Mucosa of descending colon (tissue), 3 donors: Measurements from ENCODE around the gene MYCBP2. TPM values are rescaled to one million over a fixed set of nuclear protein-coding genes. Genes with fewer than 3 reads are reported as not detected.

Experiments
- ATAC-seq: fragments of 200-7000 bp; cut with Tn5 transposase; one replicate; pipeline ENCODE4 v1.9.1; 2020; ENCODE audit warnings: mild to moderate bottlenecking, moderate library complexity
- DNase-seq, 3 donors: peaks; one replicate each; pipeline ENCODE4 v3.0.0-alpha.2; 2020
- H3K36me3 ChIP-seq: fragments of 200-600 bp; one replicate; pipeline ENCODE4 v1.8.0; 2021; ENCODE audit warnings: low read depth, mild to moderate bottlenecking
- H3K4me1 ChIP-seq: fragments of 200-600 bp; one replicate; pipeline ENCODE4 v1.8.0; 2021; ENCODE audit warnings: low read depth, mild to moderate bottlenecking
- H3K4me3 ChIP-seq: fragments of 200-600 bp; one replicate; pipeline ENCODE4 v1.8.0; 2021; ENCODE audit warnings: mild to moderate bottlenecking
- H3K9me3 ChIP-seq: fragments of 200-600 bp; one replicate; pipeline ENCODE4 v1.8.0; 2021; ENCODE audit warnings: mild to moderate bottlenecking
- CTCF ChIP-seq: fragments of 200-600 bp; IDR thresholded peaks from one replicate; pipeline ENCODE4 v1.8.0; 2022; ENCODE audit warnings: antibody characterized with exemption, mild to moderate bottlenecking
- intact Hi-C, 2 donors: fragments of 100-400 bp; cut with DNase I in 1 of 2; cut with micrococcal nuclease in 1 of 2; formaldehyde crosslinking; loops; one replicate each; pipeline versions ENCODE4 v1.11.0 to v1.11.1; 2022; cut with DNase I, micrococcal nuclease
- total RNA-seq, 3 donors: library from RNA; stranded (reverse); fragmentation: NEBNext Ultra II Directional in 2 of 3; extraction: Animal tissue kit (Norgen Biotek cat#: 25700) in 2 of 3; gene quantifications; one replicate each; pipeline versions ENCODE4 v1.2.1 to v1.2.4, GENCODE V29; 2021 to 2023
- donor health status: DM: no; HTN: no; CAD: no; lungs with moderate emphysema.
- donor health status: DM: no; HTN: no; CAD: no.
- donor health status: DM: no; HTN: yes; CAD: no.

The MYCBP2 gene
- total RNA-seq, 3 donors from 2014 or later = 27.6 to 81.5 (median 46.1) TPM

GRCh38 chr13:77225946-77226345 is 100.9 kb downstream of the MYCBP2 start:
- Histone ChIP-seq H3K4me1 (no peaks in the 10 kb centered on the region), H3K36me3 (no peaks in the 10 kb centered on the region), H3K9me3 (no peaks in the 10 kb centered on the region), H3K4me3 (no peak overlapping the region)
- intact Hi-C loops = no loop called here
- no peak for TF ChIP-seq CTCF
- no peak for ATAC-seq
- DNase-seq = no peak

GRCh38 chr13:77222909-77223308 is 104.0 kb downstream of the MYCBP2 start:
- no peaks in the 10 kb centered on the region for H3K9me3 ChIP-seq
- DNase-seq = no peak
- intact Hi-C loops = no loop called here
- TF ChIP-seq CTCF = no peak
- H3K4me1 ChIP-seq = no peaks in the 10 kb centered on the region
- H3K4me3 ChIP-seq = no peak overlapping the region
- ATAC-seq = no peak
- no peaks in the 10 kb centered on the region for H3K36me3 ChIP-seq

GRCh38 chr13:77222000-77222690 is 104.7 kb downstream of the MYCBP2 start:
- Histone ChIP-seq H3K4me1 (no peaks in the 10 kb centered on the region), H3K9me3 (no peaks in the 10 kb centered on the region), H3K4me3 (no peak overlapping the region), H3K36me3 (no peaks in the 10 kb centered on the region)
- TF ChIP-seq CTCF = no peak
- no peak for DNase-seq
- ATAC-seq = no peak
- intact Hi-C loops = no loop called here

- no peak for ATAC-seq
- intact Hi-C loops = no loop called here
- no peak overlapping the region for H3K4me3 ChIP-seq
- no peak for DNase-seq
- H3K9me3 ChIP-seq = no peaks in the 10 kb centered on the region
- no peak for TF ChIP-seq CTCF
- no peaks in the 10 kb centered on the region for H3K4me1 ChIP-seq
- H3K36me3 ChIP-seq = no peaks in the 10 kb centered on the region
Measured at GRCh38 chr13:77219401-77219800, 107.5 kb downstream of the MYCBP2 start.

- DNase-seq (no peak), ATAC-seq (no peak)
- intact Hi-C loops = no loop called here
- Histone ChIP-seq H3K9me3 (no peaks in the 10 kb centered on the region), H3K4me3 (no peak overlapping the region), H3K36me3 (no peaks in the 10 kb centered on the region), H3K4me1 (no peaks in the 10 kb centered on the region)
- TF ChIP-seq CTCF = no peak
Measured at GRCh38 chr13:77218274-77218673, 108.6 kb downstream of the MYCBP2 start.

GRCh38 chr13:77215543-77215942 is 111.4 kb downstream of the MYCBP2 start:
- Histone ChIP-seq H3K9me3 (no peaks in the 10 kb centered on the region), H3K4me3 (no peak overlapping the region), H3K36me3 (no peaks in the 10 kb centered on the region), H3K4me1 (no peaks in the 10 kb centered on the region)
- TF ChIP-seq CTCF = no peak
- intact Hi-C loops = no loop called here
- DNase-seq (no peak), ATAC-seq (no peak)
